Ishikawa (cell line): ENCODE results near the gene ACD.

Source experiments
- CEBPB ChIP-seq: IDR thresholded peaks from 2 replicates; pipeline ENCODE4 v1.6.1; 2012
- CREB1 ChIP-seq: IDR thresholded peaks from 2 replicates; pipeline ENCODE4 v1.6.1; 2012; ENCODE audit warnings: low read depth
- EGR1 ChIP-seq: IDR thresholded peaks from 2 replicates; pipeline ENCODE4 v1.6.1; 2012
- EP300 ChIP-seq: IDR thresholded peaks from 2 replicates; pipeline ENCODE4 v1.6.1; 2012; ENCODE audit warnings: borderline replicate concordance
- FOXM1 ChIP-seq: IDR thresholded peaks from 2 replicates; pipeline ENCODE4 v1.6.1; 2012; ENCODE audit warnings: low read depth, borderline replicate concordance
- NFIC ChIP-seq: IDR thresholded peaks from 2 replicates; pipeline ENCODE4 v1.6.1; 2012
- RAD21 ChIP-seq: IDR thresholded peaks from 2 replicates; pipeline ENCODE4 v1.6.1; 2012; ENCODE audit warnings: low read depth
- REST ChIP-seq: IDR thresholded peaks from 2 replicates; pipeline ENCODE4 v1.6.1; 2012; ENCODE audit warnings: low read depth, mild to moderate bottlenecking
- TAF1 ChIP-seq: IDR thresholded peaks from 2 replicates; pipeline ENCODE4 v1.6.1; 2012; ENCODE audit warnings: low read depth, mild to moderate bottlenecking
- TCF12 ChIP-seq: IDR thresholded peaks from 2 replicates; pipeline ENCODE4 v1.6.1; 2012; ENCODE audit warnings: low read depth
- TEAD4 ChIP-seq: IDR thresholded peaks from 2 replicates; pipeline ENCODE4 v1.6.1; 2012
- USF1 ChIP-seq: IDR thresholded peaks from 2 replicates; pipeline ENCODE4 v1.6.1; 2012
- YY1 ChIP-seq: IDR thresholded peaks from 2 replicates; pipeline ENCODE4 v1.6.1; 2012; ENCODE audit warnings: low read depth
- ZBTB7A ChIP-seq: IDR thresholded peaks from 2 replicates; pipeline ENCODE4 v1.6.1; 2012; ENCODE audit warnings: low read depth
- TF ChIP-seq, protein P1 (sequence below): IDR thresholded peaks from 2 replicates; pipeline ENCODE4 v1.6.1; 2012

Gene ACD

DNA sequence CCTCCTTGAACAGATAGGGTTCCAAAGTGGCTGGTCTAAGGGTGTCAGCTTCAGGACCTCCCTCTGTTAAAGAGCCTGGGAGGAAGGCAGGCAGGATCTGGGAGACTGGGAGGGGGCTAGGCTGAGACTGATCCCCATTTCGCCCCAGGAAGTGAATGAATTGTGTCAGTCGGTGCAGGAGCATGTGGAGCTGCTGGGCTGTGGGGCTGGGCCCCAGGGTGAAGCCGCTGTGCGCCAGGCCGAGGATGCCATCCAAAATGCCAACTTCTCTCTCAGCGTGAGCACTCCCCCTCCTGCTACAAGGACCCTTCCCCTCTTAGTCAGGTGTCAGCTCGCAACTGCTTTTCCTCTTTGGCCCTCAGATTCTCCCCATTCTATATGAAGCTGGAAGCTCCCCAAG is 9.0 kb downstream of the ACD start:
- no peak for TF ChIP-seq EGR1
- no peak for TF ChIP-seq REST
- no peak for TF ChIP-seq TAF1
- no peak for TF ChIP-seq TEAD4
- TF ChIP-seq CEBPB, result no peak
- TF ChIP-seq ZBTB7A, result no peak
- TF ChIP-seq USF1, result no peak
- TF ChIP-seq, protein P1, sequence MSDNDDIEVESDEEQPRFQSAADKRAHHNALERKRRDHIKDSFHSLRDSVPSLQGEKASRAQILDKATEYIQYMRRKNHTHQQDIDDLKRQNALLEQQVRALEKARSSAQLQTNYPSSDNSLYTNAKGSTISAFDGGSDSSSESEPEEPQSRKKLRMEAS, result no peak
- no peak for TF ChIP-seq FOXM1
- TF ChIP-seq EP300, result no peak
- no peak for TF ChIP-seq YY1
- no peak for TF ChIP-seq CREB1
- TF ChIP-seq NFIC, result no peak
- TF ChIP-seq TCF12, result no peak
- no peak for TF ChIP-seq RAD21

- TF ChIP-seq FOXM1 (no peak), TEAD4 (no peak), RAD21 (no peak), TCF12 (no peak), REST (no peak), CEBPB (no peak)
- TF ChIP-seq, protein P1, result no peak
These were observed 10.0 kb downstream of the ACD start for GRCh38 chr16:67650023-67650422.

DNA sequence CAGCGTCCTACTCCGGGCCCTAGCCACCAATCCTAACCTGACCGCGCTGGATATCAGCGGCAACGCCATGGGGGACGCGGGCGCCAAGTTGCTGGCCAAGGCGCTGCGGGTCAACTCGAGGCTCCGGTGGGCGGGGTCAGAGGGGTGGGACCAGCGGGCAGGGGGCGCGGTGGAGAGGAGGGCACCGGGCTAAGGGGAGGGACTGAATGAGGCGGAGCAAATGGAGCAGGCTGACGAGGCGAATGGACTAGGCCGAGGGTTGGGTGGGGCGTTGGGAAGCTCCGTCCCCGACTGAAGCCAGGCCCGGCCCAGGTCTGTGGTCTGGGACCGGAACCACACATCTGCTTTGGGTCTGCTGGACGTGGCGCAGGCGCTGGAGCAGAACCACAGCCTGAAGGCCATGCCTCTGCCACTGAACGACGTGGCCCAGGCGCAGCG is 10.5 kb downstream of the ACD start:
- TF ChIP-seq EGR1 (no peak), REST (no peak), CEBPB (no peak), ZBTB7A (no peak), NFIC (no peak)

DNA sequence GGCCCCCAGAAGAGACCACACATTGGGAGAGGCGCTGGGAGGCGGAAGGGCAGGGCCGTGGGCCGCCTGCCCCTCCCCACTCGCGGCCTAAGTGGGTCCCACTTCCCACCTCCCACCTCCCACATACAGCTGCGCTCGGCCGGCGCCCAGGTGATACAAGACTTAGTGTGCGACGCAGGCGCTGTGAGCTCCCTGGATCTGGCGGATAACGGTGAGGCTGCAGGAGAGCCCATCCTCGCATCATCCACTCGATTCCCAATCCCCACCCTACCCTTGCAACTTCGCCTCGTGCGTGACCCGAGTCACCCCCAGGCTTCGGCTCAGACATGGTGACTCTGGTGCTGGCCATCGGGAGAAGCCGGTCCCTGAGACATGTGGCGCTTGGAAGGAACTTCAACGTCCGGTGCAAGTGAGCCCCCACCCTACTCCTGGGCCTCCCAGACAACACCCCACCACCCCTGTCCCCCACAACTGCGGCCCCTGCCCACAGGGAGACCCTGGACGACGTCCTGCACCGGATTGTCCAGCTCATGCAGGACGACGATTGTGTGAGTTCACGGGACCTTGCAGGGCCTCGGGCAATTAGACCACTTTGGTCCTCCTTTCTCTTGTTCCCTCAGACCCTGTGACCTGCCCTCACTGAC is 11.2 kb downstream of the ACD start:
- TF ChIP-seq CEBPB, result no peak
- TF ChIP-seq NFIC, result no peak
- TF ChIP-seq TCF12, result no peak
- no peak for TF ChIP-seq TAF1
- TF ChIP-seq FOXM1, result no peak
- no peak for TF ChIP-seq TEAD4
- TF ChIP-seq REST, result no peak
- no peak for TF ChIP-seq ZBTB7A
- no peak for TF ChIP-seq EP300
- TF ChIP-seq CREB1, result no peak
- TF ChIP-seq, protein P1, result no peak
